Neutrophil (primary cell): ENCODE data around the gene ID4.

Experiments used
- H3K27ac ChIP-seq: fragments of 200-600 bp; sonication (generic); 2 replicates; pipeline ENCODE4 v1.5.1; 2016; ENCODE audit warnings: mild to moderate bottlenecking, moderate library complexity
- H3K27me3 ChIP-seq: fragments of 200-600 bp; sonication (generic); 2 replicates; pipeline ENCODE4 v1.6.0; 2016; ENCODE audit warnings: mild to moderate bottlenecking
- H3K36me3 ChIP-seq: fragments of 200-600 bp; sonication (generic); 2 replicates; pipeline ENCODE4 v1.5.1; 2017
- H3K4me1 ChIP-seq, 2 experiments: fragments of 200-600 bp in 1 of 2; sonication (generic) in 1 of 2; 1 replicate in 1 of 2; 2 replicates in 1 of 2; pipeline versions ENCODE4 v1.5.1 to v1.6.1; 2013 to 2016; ENCODE audit warnings: low read depth in 1 of 2, low read length in 1 of 2, mild to moderate bottlenecking in 1 of 2, moderate library complexity in 1 of 2; ENCODE audit not compliant: control insufficient read depth in 1 of 2, insufficient read depth in 1 of 2
- H3K4me3 ChIP-seq, 2 experiments: fragments of 200-600 bp in 1 of 2; sonication (generic) in 1 of 2; 1 replicate in 1 of 2; 2 replicates in 1 of 2; pipeline ENCODE4 v1.5.1; 2013 to 2016; ENCODE audit warnings: low read depth in 1 of 2, low read length in 1 of 2, mild to moderate bottlenecking in 1 of 2, moderate library complexity in 1 of 2
- H3K9me3 ChIP-seq: fragments of 200-600 bp; sonication (generic); 2 replicates; pipeline ENCODE4 v1.5.1; 2016
- CTCF ChIP-seq: fragments of 200-600 bp; sonication (generic); IDR thresholded peaks from 2 replicates; pipeline ENCODE4 v1.5.1; 2016; ENCODE audit warnings: antibody characterized with exemption

ID4 gene

GRCh38 chr6:19839237-19839546 lies 2.0 kb downstream of the ID4 start:
- no peak overlapping the region for H3K4me3 ChIP-seq
- H3K27me3 ChIP-seq: peaks cover 100% of the 10 kb centered on the region
- H3K9me3 ChIP-seq: no peaks in the 10 kb centered on the region
- no peak for TF ChIP-seq CTCF
- no peak overlapping the region for H3K27ac ChIP-seq
- no peaks in the 10 kb centered on the region for H3K4me1 ChIP-seq
- no peaks in the 10 kb centered on the region for H3K36me3 ChIP-seq

- no peak overlapping the region for H3K27ac ChIP-seq
- no peaks in the 10 kb centered on the region for H3K4me1 ChIP-seq
- H3K4me3 ChIP-seq: no peak overlapping the region
- no peaks in the 10 kb centered on the region for H3K9me3 ChIP-seq
- no peak for TF ChIP-seq CTCF
- peaks cover 100% of the 10 kb centered on the region for H3K27me3 ChIP-seq
- H3K36me3 ChIP-seq: no peaks in the 10 kb centered on the region
These were observed 2.6 kb downstream of the ID4 start for GRCh38 chr6:19839788-19840187.

- H3K4me1 ChIP-seq: no peaks in the 10 kb centered on the region
- peaks cover 91% of the 10 kb centered on the region for H3K27me3 ChIP-seq
- no peaks in the 10 kb centered on the region for H3K9me3 ChIP-seq
- H3K27ac ChIP-seq: no peak overlapping the region
- H3K4me3 ChIP-seq: no peak overlapping the region
- no peak for TF ChIP-seq CTCF
- H3K36me3 ChIP-seq: no peaks in the 10 kb centered on the region
These were observed 4.0 kb downstream of the ID4 start for GRCh38 chr6:19841181-19841580.

- no peaks in the 10 kb centered on the region for H3K9me3 ChIP-seq
- no peaks in the 10 kb centered on the region for H3K4me1 ChIP-seq
- H3K4me3 ChIP-seq: no peak overlapping the region
- no peak for TF ChIP-seq CTCF
- no peak overlapping the region for H3K27ac ChIP-seq
- H3K27me3 ChIP-seq: peaks cover 82% of the 10 kb centered on the region
- H3K36me3 ChIP-seq: no peaks in the 10 kb centered on the region
These were observed 5.0 kb downstream of the ID4 start for GRCh38 chr6:19842030-19842615.

GRCh38 chr6:19844689-19845088 lies 7.5 kb downstream of the ID4 start:
- TF ChIP-seq CTCF: no peak
- peaks cover 56% of the 10 kb centered on the region for H3K27me3 ChIP-seq
- H3K36me3 ChIP-seq: no peaks in the 10 kb centered on the region
- no peaks in the 10 kb centered on the region for H3K4me1 ChIP-seq
- no peaks in the 10 kb centered on the region for H3K9me3 ChIP-seq
- no peak overlapping the region for H3K27ac ChIP-seq
- H3K4me3 ChIP-seq: no peak overlapping the region
